Kidney (tissue), 14 donors: ENCODE results near the gene CMTM4. TPM values are rescaled to one million over a fixed set of nuclear protein-coding genes. Genes with fewer than 3 reads are reported as not detected.

ENCODE experiments used
- DNase-seq, 5 donors: peaks; one replicate each; pipeline ENCODE4 v3.0.0-alpha.2; 2013 to 2020
- FAIRE-seq: peaks from 2 replicates; lab custom pipeline; 2012; peaks lifted over from hg19 to GRCh38; lab: Jason Lieb, UNC
- H3K27ac ChIP-seq, 2 donors: one replicate each; pipeline ENCODE4 v1.7.0; 2013; ENCODE audit warnings: low read depth in 2 of 2, low read length in 2 of 2, inconsistent platforms in 1 of 2
- H3K27me3 ChIP-seq: one replicate; pipeline ENCODE4 v1.7.1; 2013; ENCODE audit warnings: low read length, inconsistent platforms; ENCODE audit not compliant: control insufficient read depth, insufficient read depth
- H3K36me3 ChIP-seq, 3 donors: one replicate each; pipeline versions ENCODE4 v1.7.0 to v1.7.1; 2013; ENCODE audit warnings: low read length in 3 of 3, control low read depth in 1 of 3, inconsistent platforms in 1 of 3; ENCODE audit not compliant: insufficient read depth in 3 of 3, control insufficient read depth in 2 of 3
- H3K4me1 ChIP-seq, 3 donors: one replicate each; pipeline versions ENCODE4 v1.7.0 to v1.7.1; 2013; ENCODE audit warnings: low read length in 3 of 3, inconsistent platforms in 1 of 3, low read depth in 1 of 3; ENCODE audit not compliant: control insufficient read depth in 2 of 3, insufficient read depth in 2 of 3
- H3K4me3 ChIP-seq, 3 donors: one replicate each; pipeline versions ENCODE4 v1.7.0 to v1.8.1; 2013; ENCODE audit warnings: low read length in 3 of 3, control low read depth in 1 of 3, inconsistent platforms in 1 of 3
- H3K9ac ChIP-seq, 3 donors: one replicate each; pipeline versions ENCODE4 v1.7.0 to v1.7.1; 2013; ENCODE audit warnings: low read length in 3 of 3, control low read depth in 1 of 3, inconsistent platforms in 1 of 3
- H3K9me3 ChIP-seq, 3 donors: one replicate each; pipeline versions ENCODE4 v1.7.0 to v1.7.1; 2013; ENCODE audit warnings: low read length in 3 of 3, control low read depth in 1 of 3, inconsistent platforms in 1 of 3; ENCODE audit not compliant: control insufficient read depth in 2 of 3, insufficient read depth in 1 of 3
- CTCF ChIP-seq: IDR thresholded peaks from 3 replicates; pipeline ENCODE4 v1.5.1; 2012; ENCODE audit warnings: mild to moderate bottlenecking, moderate library complexity, borderline replicate concordance; ENCODE audit not compliant: insufficient read depth; ENCODE audit errors: extremely low read depth
- intact Hi-C: fragments of 100-400 bp; cut with DNase I; formaldehyde crosslinking; loops from one replicate; pipeline ENCODE4 v1.11.1; 2022
- polyA plus RNA-seq: library from polyadenylated mRNA; stranded (reverse); fragments of 350-450 nt; fragmentation: Illumina TruSeq; extraction: RNeasy Lipid Tissue Mini Kit (QIAGEN cat#74804); gene quantifications from one replicate; pipeline ENCODE4 v1.2.3, GENCODE V29; 2014; ENCODE audit warnings: low read depth, low replicate concordance; ENCODE audit not compliant: insufficient read depth
- total RNA-seq: library from RNA; stranded (reverse); fragmentation: NEBNext Ultra II Directional; extraction: Animal tissue kit (Norgen Biotek cat#: 25700); gene quantifications from one replicate; pipeline ENCODE4 v1.2.1, GENCODE V29; 2021
- donor health status: control.
- donor health status: control.
- donor health status: control.
- donor health status: control.
- donor health status: control.
- donor health status: DM: yes; HTN: yes; CAD: no.
- donor health status: Normal renal cell carcinoma (clear cell type).

CMTM4 gene
- total and polyA plus RNA-seq, 2 donors from 2014 or later, result 43.2 to 82.2 TPM

- H3K27ac ChIP-seq, result no peak overlapping the region
- peaks cover 0 to 18% (median 14%) of the 10 kb centered on the region in 3 donors for H3K4me1 ChIP-seq
- no peaks in the 10 kb centered on the region for H3K27me3 ChIP-seq
- FAIRE-seq (no peak), DNase-seq (no peak)
- no peak overlapping the region for H3K4me3 ChIP-seq
- no peaks in the 10 kb centered on the region for H3K9me3 ChIP-seq
- TF ChIP-seq CTCF, result no peak
- H3K36me3 ChIP-seq, result no peaks in the 10 kb centered on the region
- H3K9ac ChIP-seq, result no peak overlapping the region
- intact Hi-C loops, result no loop called here
Observed at GRCh38 chr16:66692341-66692740, 4.2 kb downstream of the CMTM4 start.

GRCh38 chr16:66691234-66691633 lies 5.3 kb downstream of the CMTM4 start:
- Histone ChIP-seq H3K27ac (no peak overlapping the region), H3K4me3 (no peak overlapping the region), H3K27me3 (no peaks in the 10 kb centered on the region), H3K36me3 (no peaks in the 10 kb centered on the region), H3K4me1 (peaks cover 0 to 18% (median 14%) of the 10 kb centered on the region in 3 donors), H3K9ac (no peak overlapping the region), H3K9me3 (no peaks in the 10 kb centered on the region)
- FAIRE-seq (no peak), DNase-seq (no peak)
- intact Hi-C loops, result no loop called here
- no peak for TF ChIP-seq CTCF

- Histone ChIP-seq H3K4me3 (no peak overlapping the region), H3K27me3 (no peaks in the 10 kb centered on the region), H3K36me3 (no peaks in the 10 kb centered on the region), H3K9ac (peak overlapping the region in 1 of 3 donors; percentile 1), H3K4me1 (peaks cover 0 to 18% (median 8%) of the 10 kb centered on the region in 3 donors), H3K9me3 (no peaks in the 10 kb centered on the region), H3K27ac (no peak overlapping the region)
- FAIRE-seq (no peak), DNase-seq (no peak)
- intact Hi-C loops, result no loop called here
- no peak for TF ChIP-seq CTCF
Observed at GRCh38 chr16:66690106-66690847, 6.3 kb downstream of the CMTM4 start.
